Gastroesophageal sphincter (tissue), 3 donors: ENCODE results near the gene CEP104.

Experiments used
- CTCF ChIP-seq, 4 experiments: fragments of 200-600 bp in 2 of 4; fragments of 450-650 bp in 2 of 4; sonication (generic) in 1 of 4; IDR thresholded peaks; one replicate each; pipeline ENCODE4 v1.5.1; 2017 to 2019; ENCODE audit warnings: antibody characterized with exemption in 4 of 4, mild to moderate bottlenecking in 2 of 4, moderate library complexity in 2 of 4
- EP300 ChIP-seq: sonication (generic); formaldehyde crosslinking; IDR thresholded peaks from one replicate; pipeline ENCODE4 v1.6.1; 2017; ENCODE audit warnings: antibody characterized with exemption, mild to moderate bottlenecking
- POLR2A ChIP-seq, 2 donors: fragments of 450-650 bp; IDR thresholded peaks; one replicate each; pipeline ENCODE4 v1.6.1; 2017; ENCODE audit warnings: antibody characterized with exemption in 2 of 2, mild to moderate bottlenecking in 2 of 2, moderate library complexity in 1 of 2
- POLR2AphosphoS5 ChIP-seq: sonication (generic); formaldehyde crosslinking; IDR thresholded peaks from one replicate; pipeline ENCODE4 v1.6.1; 2017; ENCODE audit warnings: antibody characterized with exemption

DNA sequence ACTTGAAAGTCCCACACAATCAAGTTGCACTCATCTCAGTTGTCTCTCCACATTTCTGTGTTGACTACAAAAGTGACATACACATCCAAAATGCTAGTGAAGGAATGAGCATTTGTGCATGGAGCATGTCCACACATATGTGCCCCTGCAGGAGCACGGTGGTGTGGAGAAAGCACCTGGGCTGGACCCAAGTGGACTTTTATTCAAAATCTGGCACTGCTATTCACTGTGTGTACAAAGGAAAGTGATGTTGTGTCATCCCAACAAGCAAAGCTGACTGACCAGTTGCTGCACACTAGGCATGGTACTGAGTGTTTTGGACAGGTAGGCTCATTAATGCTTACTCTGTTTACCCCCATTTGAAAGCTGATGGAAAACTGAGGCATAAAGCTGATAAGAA is 19.3 kb downstream of the CEP104 start:
- TF ChIP-seq CTCF (IDR thresholded peaks at IDR 0.05) (no peak), POLR2AphosphoS5 (no peak), EP300 (no peak), POLR2A (IDR thresholded peaks at IDR 0.05) (no peak)
